ENCODE data around the gene SLC1A7. TPM values are rescaled to one million over a fixed set of nuclear protein-coding genes. Genes with fewer than 3 reads are reported as not detected.

The SLC1A7 gene
- total and polyA plus RNA-seq, 4 donors = 0.16 to 1.4 (median 0.25) TPM; not detected in 1

GRCh38 chr1:53126495-53126894 lies 15.9 kb downstream of the SLC1A7 start:
- DNase-seq (peak; percentile 12 to 44), ATAC-seq (ENCODE audit: low FRiP score) (no peak)
- intact Hi-C loops (cut with DNase I) = no loop called here
- H3K36me3 ChIP-seq (ENCODE audit: control insufficient read depth in 1 of 2, insufficient read depth in 2 of 2, low read length in 1 of 2) = no peaks in the 10 kb centered on the region
- H3K4me1 ChIP-seq (ENCODE audit: control insufficient read depth in 1 of 2, insufficient read depth in 2 of 2, low read length in 2 of 2) = no peaks in the 10 kb centered on the region
- no peaks in the 10 kb centered on the region for H3K27me3 ChIP-seq (ENCODE audit: control insufficient read depth in 1 of 2, insufficient read depth in 2 of 2, low read length in 1 of 2)
- H3K9me3 ChIP-seq (ENCODE audit: control insufficient read depth, low read length) = no peaks in the 10 kb centered on the region
- no peak overlapping the region for H3K27ac ChIP-seq (ENCODE audit: low read depth in 1 of 2, low read length in 2 of 2)
- no peak overlapping the region for H3K4me3 ChIP-seq (ENCODE audit: low read length in 2 of 2)
- 40 to 54% methylated on average over 1 of the region's 1 CpG for WGBS, 2 donors

- WGBS, 2 donors = 77 to 80% methylated on average over 10 of the region's 10 CpGs
- H3K27ac ChIP-seq (ENCODE audit: low read depth in 1 of 2, low read length in 2 of 2) = no peak overlapping the region
- H3K4me3 ChIP-seq (ENCODE audit: low read length in 2 of 2) = no peak overlapping the region
- ATAC-seq (ENCODE audit: low FRiP score) = no peak
- H3K9me3 ChIP-seq (ENCODE audit: control insufficient read depth, low read length) = no peaks in the 10 kb centered on the region
- no peaks in the 10 kb centered on the region for H3K36me3 ChIP-seq (ENCODE audit: control insufficient read depth in 1 of 2, insufficient read depth in 2 of 2, low read length in 1 of 2)
- intact Hi-C loops (cut with DNase I) = no loop called here
- H3K27me3 ChIP-seq (ENCODE audit: control insufficient read depth in 1 of 2, insufficient read depth in 2 of 2, low read length in 1 of 2) = no peaks in the 10 kb centered on the region
- peak; percentile 39 to 65 for DNase-seq
- H3K4me1 ChIP-seq (ENCODE audit: control insufficient read depth in 1 of 2, insufficient read depth in 2 of 2, low read length in 2 of 2) = no peaks in the 10 kb centered on the region
Observed at GRCh38 chr1:53125623-53126360, 16.6 kb downstream of the SLC1A7 start.

GRCh38 chr1:53125122-53125521 lies 17.3 kb downstream of the SLC1A7 start:
- no peaks in the 10 kb centered on the region for H3K9me3 ChIP-seq (ENCODE audit: control insufficient read depth, low read length)
- H3K4me3 ChIP-seq (ENCODE audit: low read length in 2 of 2) = no peak overlapping the region
- DNase-seq (peak; percentile 4 to 24), ATAC-seq (ENCODE audit: low FRiP score) (no peak)
- 20 to 61% methylated on average over 6 of the region's 6 CpGs for WGBS, 2 donors
- H3K27ac ChIP-seq (ENCODE audit: low read depth in 1 of 2, low read length in 2 of 2) = no peak overlapping the region
- H3K36me3 ChIP-seq (ENCODE audit: control insufficient read depth in 1 of 2, insufficient read depth in 2 of 2, low read length in 1 of 2) = no peaks in the 10 kb centered on the region
- H3K4me1 ChIP-seq (ENCODE audit: control insufficient read depth in 1 of 2, insufficient read depth in 2 of 2, low read length in 2 of 2) = no peaks in the 10 kb centered on the region
- H3K27me3 ChIP-seq (ENCODE audit: control insufficient read depth in 1 of 2, insufficient read depth in 2 of 2, low read length in 1 of 2) = no peaks in the 10 kb centered on the region
- intact Hi-C loops (cut with DNase I) = no loop called here

GRCh38 chr1:53123453-53124140 lies 18.8 kb downstream of the SLC1A7 start:
- ATAC-seq (ENCODE audit: low FRiP score) (peak; percentile 74), DNase-seq (peak; percentile 85)
- H3K4me3 ChIP-seq (ENCODE audit: low read length in 2 of 2) = no peak overlapping the region
- WGBS, 2 donors = 23 to 25% methylated on average over 18 to 19 of the region's 19 CpGs
- H3K27me3 ChIP-seq (ENCODE audit: control insufficient read depth in 1 of 2, insufficient read depth in 2 of 2, low read length in 1 of 2) = no peaks in the 10 kb centered on the region
- no peaks in the 10 kb centered on the region for H3K9me3 ChIP-seq (ENCODE audit: control insufficient read depth, low read length)
- H3K27ac ChIP-seq (ENCODE audit: low read depth in 1 of 2, low read length in 2 of 2) = peak overlapping the region in 1 of 2 donors; percentile 28
- no peaks in the 10 kb centered on the region for H3K4me1 ChIP-seq (ENCODE audit: control insufficient read depth in 1 of 2, insufficient read depth in 2 of 2, low read length in 2 of 2)
- no peaks in the 10 kb centered on the region for H3K36me3 ChIP-seq (ENCODE audit: control insufficient read depth in 1 of 2, insufficient read depth in 2 of 2, low read length in 1 of 2)
- intact Hi-C loops (cut with DNase I) = no loop called here

- intact Hi-C loops (cut with DNase I) = no loop called here
- no peaks in the 10 kb centered on the region for H3K36me3 ChIP-seq (ENCODE audit: control insufficient read depth in 1 of 2, insufficient read depth in 2 of 2, low read length in 1 of 2)
- H3K4me1 ChIP-seq (ENCODE audit: control insufficient read depth in 1 of 2, insufficient read depth in 2 of 2, low read length in 2 of 2) = no peaks in the 10 kb centered on the region
- peak; percentile 8 for ATAC-seq (ENCODE audit: low FRiP score)
- WGBS, 2 donors = 27 to 44% methylated on average over 7 of the region's 7 CpGs
- H3K4me3 ChIP-seq (ENCODE audit: low read length in 2 of 2) = no peak overlapping the region
- no peak for DNase-seq
- H3K9me3 ChIP-seq (ENCODE audit: control insufficient read depth, low read length) = no peaks in the 10 kb centered on the region
- peak overlapping the region in 1 of 2 donors; percentile 28 for H3K27ac ChIP-seq (ENCODE audit: low read depth in 1 of 2, low read length in 2 of 2)
- H3K27me3 ChIP-seq (ENCODE audit: control insufficient read depth in 1 of 2, insufficient read depth in 2 of 2, low read length in 1 of 2) = no peaks in the 10 kb centered on the region
Observed at GRCh38 chr1:53122961-53123413, 19.5 kb downstream of the SLC1A7 start.

- WGBS, 2 donors = 12 to 26% methylated on average over 10 of the region's 10 CpGs
- Histone ChIP-seq H3K9me3 (ENCODE audit: control insufficient read depth, low read length) (no peaks in the 10 kb centered on the region), H3K27me3 (ENCODE audit: control insufficient read depth in 1 of 2, insufficient read depth in 2 of 2, low read length in 1 of 2) (no peaks in the 10 kb centered on the region), H3K4me3 (ENCODE audit: low read length in 2 of 2) (no peak overlapping the region), H3K27ac (ENCODE audit: low read depth in 1 of 2, low read length in 2 of 2) (peak overlapping the region in 1 of 2 donors; percentile 29), H3K4me1 (ENCODE audit: control insufficient read depth in 1 of 2, insufficient read depth in 2 of 2, low read length in 2 of 2) (no peaks in the 10 kb centered on the region), H3K36me3 (ENCODE audit: control insufficient read depth in 1 of 2, insufficient read depth in 2 of 2, low read length in 1 of 2) (no peaks in the 10 kb centered on the region)
- peak in 1 of 2 donors; percentile 69 for DNase-seq
- no peak for ATAC-seq (ENCODE audit: low FRiP score)
- intact Hi-C loops (cut with DNase I) = no loop called here
Observed at GRCh38 chr1:53122201-53122885, 20.1 kb downstream of the SLC1A7 start.

GRCh38 chr1:53121319-53122172 lies 20.9 kb downstream of the SLC1A7 start:
- Histone ChIP-seq H3K36me3 (ENCODE audit: control insufficient read depth in 1 of 2, insufficient read depth in 2 of 2, low read length in 1 of 2) (no peaks in the 10 kb centered on the region), H3K27me3 (ENCODE audit: control insufficient read depth in 1 of 2, insufficient read depth in 2 of 2, low read length in 1 of 2) (no peaks in the 10 kb centered on the region), H3K4me1 (ENCODE audit: control insufficient read depth in 1 of 2, insufficient read depth in 2 of 2, low read length in 2 of 2) (no peaks in the 10 kb centered on the region), H3K4me3 (ENCODE audit: low read length in 2 of 2) (no peak overlapping the region), H3K9me3 (ENCODE audit: control insufficient read depth, low read length) (no peaks in the 10 kb centered on the region), H3K27ac (ENCODE audit: low read depth in 1 of 2, low read length in 2 of 2) (no peak overlapping the region)
- 20 to 26% methylated on average over 17 to 18 of the region's 18 CpGs for WGBS, 2 donors
- intact Hi-C loops (cut with DNase I) = no loop called here
- ATAC-seq (ENCODE audit: low FRiP score) = peak; percentile 37
- DNase-seq = peak in 1 of 2 donors; percentile 78

- Histone ChIP-seq H3K9me3 (ENCODE audit: control insufficient read depth, low read length) (no peaks in the 10 kb centered on the region), H3K36me3 (ENCODE audit: control insufficient read depth in 1 of 2, insufficient read depth in 2 of 2, low read length in 1 of 2) (no peaks in the 10 kb centered on the region), H3K4me1 (ENCODE audit: control insufficient read depth in 1 of 2, insufficient read depth in 2 of 2, low read length in 2 of 2) (no peaks in the 10 kb centered on the region), H3K4me3 (ENCODE audit: low read length in 2 of 2) (no peak overlapping the region), H3K27ac (ENCODE audit: low read depth in 1 of 2, low read length in 2 of 2) (no peak overlapping the region), H3K27me3 (ENCODE audit: control insufficient read depth in 1 of 2, insufficient read depth in 2 of 2, low read length in 1 of 2) (no peaks in the 10 kb centered on the region)
- WGBS, 2 donors = 40 to 59% methylated on average over 12 of the region's 12 CpGs
- ATAC-seq (ENCODE audit: low FRiP score) = no peak
- no peak for DNase-seq
- intact Hi-C loops (cut with DNase I) = no loop called here
Observed at GRCh38 chr1:53120659-53121058, 21.8 kb downstream of the SLC1A7 start.

Measured in aorta (tissue), 5 donors.